ENCODE results near the gene PARVA.

DNA sequence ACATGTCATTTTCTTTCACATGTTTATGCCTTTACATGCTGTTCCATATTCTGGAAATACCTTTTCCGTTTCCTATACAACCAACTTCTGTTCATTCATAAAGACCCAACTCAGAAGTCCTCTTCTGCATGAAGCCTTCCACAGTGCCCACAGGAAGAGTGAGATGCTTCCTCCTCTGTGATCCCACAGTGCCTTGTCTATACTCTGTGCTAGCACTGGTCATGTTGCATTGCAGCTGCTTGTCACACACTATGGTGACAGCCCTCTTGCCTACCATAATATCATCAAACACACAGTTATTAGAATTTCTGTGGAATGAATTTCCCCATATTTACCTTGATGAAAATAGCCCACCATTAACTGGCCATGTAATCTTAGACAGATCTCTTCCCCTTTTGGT is 8.9 kb downstream of the PARVA start:
- TF ChIP-seq CTCF (IDR thresholded peaks at IDR 0.05), result no peak
- no peak for TF ChIP-seq POLR2A (IDR thresholded peaks at IDR 0.05)
- TF ChIP-seq POLR2AphosphoS5 (IDR thresholded peaks at IDR 0.05), result no peak
- TF ChIP-seq EP300 (IDR thresholded peaks at IDR 0.05), result no peak

Data from sigmoid colon (tissue), 4 donors.